Measurements from ENCODE around the gene CHAC2.
"Not testable (repeated sequence)": the region's sequence is repeated elsewhere in the genome, so short reads cannot be mapped to it uniquely, and the experiment has no call there.

CHAC2 gene

GRCh38 chr2:53752385-53752784 lies 15.2 kb upstream of the CHAC2 start:
- H3K27me3 Mint-ChIP-seq (ENCODE audit: low read depth, poor library complexity): no peaks in the 10 kb centered on the region
- peaks cover 61% of the 10 kb centered on the region for H3K36me3 Mint-ChIP-seq (ENCODE audit: low read depth)
- TF ChIP-seq, protein P1, sequence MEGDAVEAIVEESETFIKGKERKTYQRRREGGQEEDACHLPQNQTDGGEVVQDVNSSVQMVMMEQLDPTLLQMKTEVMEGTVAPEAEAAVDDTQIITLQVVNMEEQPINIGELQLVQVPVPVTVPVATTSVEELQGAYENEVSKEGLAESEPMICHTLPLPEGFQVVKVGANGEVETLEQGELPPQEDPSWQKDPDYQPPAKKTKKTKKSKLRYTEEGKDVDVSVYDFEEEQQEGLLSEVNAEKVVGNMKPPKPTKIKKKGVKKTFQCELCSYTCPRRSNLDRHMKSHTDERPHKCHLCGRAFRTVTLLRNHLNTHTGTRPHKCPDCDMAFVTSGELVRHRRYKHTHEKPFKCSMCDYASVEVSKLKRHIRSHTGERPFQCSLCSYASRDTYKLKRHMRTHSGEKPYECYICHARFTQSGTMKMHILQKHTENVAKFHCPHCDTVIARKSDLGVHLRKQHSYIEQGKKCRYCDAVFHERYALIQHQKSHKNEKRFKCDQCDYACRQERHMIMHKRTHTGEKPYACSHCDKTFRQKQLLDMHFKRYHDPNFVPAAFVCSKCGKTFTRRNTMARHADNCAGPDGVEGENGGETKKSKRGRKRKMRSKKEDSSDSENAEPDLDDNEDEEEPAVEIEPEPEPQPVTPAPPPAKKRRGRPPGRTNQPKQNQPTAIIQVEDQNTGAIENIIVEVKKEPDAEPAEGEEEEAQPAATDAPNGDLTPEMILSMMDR (IDR thresholded peaks at IDR 0.05): no peak
- no peak for DNase-seq
- peak overlapping the region; percentile 72 for H3K27ac Mint-ChIP-seq
- H3K4me3 Mint-ChIP-seq: no peak overlapping the region
- H3K4me1 Mint-ChIP-seq: peaks cover 7% of the 10 kb centered on the region
- no peaks in the 10 kb centered on the region for H3K9me3 Mint-ChIP-seq

DNA sequence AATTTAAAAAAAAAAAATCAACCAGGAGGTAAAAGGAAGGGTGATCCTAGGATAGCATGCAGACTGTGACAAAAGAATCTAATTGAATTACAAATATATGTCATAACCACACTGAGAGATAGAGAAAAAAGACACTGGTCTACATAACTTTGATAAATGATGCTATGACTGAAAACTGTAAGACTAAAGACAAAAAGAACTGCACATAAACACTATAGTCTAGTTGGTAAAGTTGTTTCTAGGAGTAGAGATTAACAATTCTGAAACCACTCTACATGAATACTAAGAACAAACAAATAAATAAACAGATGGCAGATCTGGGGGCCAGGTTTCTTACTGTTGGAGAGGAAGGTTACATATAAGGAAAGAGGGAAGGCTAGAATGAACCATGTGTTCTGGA lies 14.6 kb upstream of the CHAC2 start:
- Mint-ChIP-seq H3K27ac (peak overlapping the region; percentile 72), H3K4me3 (no peak overlapping the region), H3K36me3 (ENCODE audit: low read depth) (peaks cover 61% of the 10 kb centered on the region), H3K4me1 (peaks cover 7% of the 10 kb centered on the region), H3K9me3 (no peaks in the 10 kb centered on the region), H3K27me3 (ENCODE audit: low read depth, poor library complexity) (no peaks in the 10 kb centered on the region)
- no peak for DNase-seq
- TF ChIP-seq, protein P1 (IDR thresholded peaks at IDR 0.05): no peak

DNA sequence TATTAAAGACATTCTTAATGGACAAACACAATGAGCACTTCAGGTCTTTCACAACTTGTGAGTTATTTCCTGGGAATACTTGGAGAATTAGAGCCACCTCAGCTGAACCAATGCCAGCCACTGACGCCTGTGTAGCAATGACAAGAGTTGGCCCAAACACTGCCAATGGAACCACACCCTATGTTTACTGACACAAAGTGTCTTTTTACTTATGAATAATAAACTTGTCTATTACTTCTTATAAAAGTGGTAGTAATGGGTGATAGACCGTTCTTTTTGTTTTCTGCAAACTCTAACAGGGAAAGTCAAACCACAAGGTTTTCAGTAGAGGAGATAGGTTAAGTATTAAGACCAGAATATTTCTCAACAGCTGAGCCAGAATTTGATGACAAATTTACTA lies 12.5 kb upstream of the CHAC2 start:
- no peak overlapping the region for H3K4me3 Mint-ChIP-seq
- TF ChIP-seq, protein P1 (IDR thresholded peaks at IDR 0.05): no peak
- DNase-seq: no peak
- no peak overlapping the region for H3K27ac Mint-ChIP-seq
- H3K4me1 Mint-ChIP-seq: peaks cover 7% of the 10 kb centered on the region
- peaks cover 57% of the 10 kb centered on the region for H3K36me3 Mint-ChIP-seq (ENCODE audit: low read depth)
- H3K9me3 Mint-ChIP-seq: no peaks in the 10 kb centered on the region
- H3K27me3 Mint-ChIP-seq (ENCODE audit: low read depth, poor library complexity): no peaks in the 10 kb centered on the region

DNA sequence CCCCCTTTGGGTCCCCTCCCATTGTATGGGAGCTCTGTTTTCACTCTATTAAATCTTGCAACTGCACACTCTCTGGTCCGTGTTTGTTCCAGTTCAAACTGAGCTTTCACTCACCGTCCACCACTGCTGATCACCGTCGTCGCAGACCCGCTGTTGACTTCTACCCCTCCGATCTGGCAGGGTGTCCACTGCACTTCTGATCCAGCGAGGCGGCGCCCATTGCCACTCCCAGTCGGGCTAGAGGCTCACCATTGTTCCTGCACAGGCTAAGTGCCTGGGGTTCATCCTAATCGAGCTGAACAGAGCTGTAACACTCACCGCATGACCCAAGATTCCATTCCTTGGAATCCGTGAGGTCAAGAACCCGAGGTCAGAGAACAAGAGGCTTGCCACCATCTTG lies 11.0 kb upstream of the CHAC2 start:
- peaks cover 60% of the 10 kb centered on the region for H3K36me3 Mint-ChIP-seq (ENCODE audit: low read depth)

DNA sequence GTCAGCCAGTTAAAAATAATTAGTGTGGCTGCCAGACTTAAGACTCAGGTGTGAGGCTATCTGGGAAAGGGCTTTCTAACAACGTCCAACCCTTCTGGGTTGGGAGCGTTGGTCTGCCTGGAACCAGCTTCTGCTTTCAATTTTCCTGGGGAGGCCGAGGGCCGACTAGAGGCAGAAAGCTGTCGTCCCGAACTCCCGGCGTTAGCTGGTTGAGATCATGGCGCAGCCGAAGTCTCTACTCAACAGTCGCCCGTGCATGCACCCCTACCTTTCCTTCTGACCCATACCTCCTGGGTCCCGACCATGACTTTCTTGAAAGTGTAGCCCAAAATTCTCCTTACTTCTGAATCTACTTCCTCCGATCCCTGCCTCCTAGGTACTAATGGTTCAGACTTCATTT lies 10.4 kb upstream of the CHAC2 start:
- H3K9me3 Mint-ChIP-seq; DNase-seq; H3K27ac Mint-ChIP-seq; H3K27me3 Mint-ChIP-seq (ENCODE audit: low read depth, poor library complexity); H3K4me3 Mint-ChIP-seq; H3K4me1 Mint-ChIP-seq: not testable (repeated sequence)
- H3K36me3 Mint-ChIP-seq (ENCODE audit: low read depth): peaks cover 66% of the 10 kb centered on the region

More for the DNA sequence above, 11.0 kb upstream of the CHAC2 start:
- Mint-ChIP-seq H3K9me3 (no peaks in the 10 kb centered on the region), H3K4me1 (peaks cover 7% of the 10 kb centered on the region), H3K27me3 (ENCODE audit: low read depth, poor library complexity) (no peaks in the 10 kb centered on the region), H3K27ac (no peak overlapping the region), H3K4me3 (no peak overlapping the region)
- TF ChIP-seq, protein P1 (IDR thresholded peaks at IDR 0.05): no peak
- DNase-seq: no peak

DNA sequence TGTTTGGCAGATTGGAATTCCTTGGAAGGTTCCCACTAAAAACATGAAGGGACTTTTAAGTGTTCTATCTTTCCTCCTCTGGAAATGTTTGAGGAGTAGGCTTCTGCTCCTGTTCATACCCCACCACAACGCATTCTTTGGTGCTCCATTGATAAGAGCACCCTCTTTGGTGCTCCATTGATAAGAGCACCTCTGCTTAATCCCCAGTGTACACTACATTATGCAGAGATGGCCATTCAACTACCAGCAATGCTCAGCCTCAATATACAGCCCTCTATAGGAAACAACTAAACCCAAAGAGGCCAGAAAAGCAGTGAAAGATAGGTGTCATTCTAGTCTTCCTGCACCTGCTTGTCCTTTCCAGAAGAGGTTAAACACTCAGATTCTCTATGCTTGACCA lies 1.8 kb upstream of the CHAC2 start:
- no peaks in the 10 kb centered on the region for H3K9me3 Mint-ChIP-seq
- peaks cover 45% of the 10 kb centered on the region for H3K36me3 Mint-ChIP-seq (ENCODE audit: low read depth)
- H3K4me3 Mint-ChIP-seq: peak overlapping the region; percentile 31
- no peaks in the 10 kb centered on the region for H3K27me3 Mint-ChIP-seq (ENCODE audit: low read depth, poor library complexity)
- TF ChIP-seq, protein P1 (IDR thresholded peaks at IDR 0.05): no peak
- H3K4me1 Mint-ChIP-seq: peaks cover 17% of the 10 kb centered on the region
- peak overlapping the region; percentile 8 for H3K27ac Mint-ChIP-seq
- DNase-seq: no peak
